Measurements from ENCODE around the gene PEX5.

- no peak for TF ChIP-seq CTCF (IDR thresholded peaks at IDR 0.05)
- no peak for TF ChIP-seq POLR2A (IDR thresholded peaks at IDR 0.05)
These were observed 4.2 kb downstream of the PEX5 start for GRCh38 chr12:7193674-7194073.
